Measurements from ENCODE around the gene CTDP1.
"Not testable (repeated sequence)": the region's sequence is repeated elsewhere in the genome, so short reads cannot be mapped to it uniquely, and the experiment has no call there.

The CTDP1 gene

DNA sequence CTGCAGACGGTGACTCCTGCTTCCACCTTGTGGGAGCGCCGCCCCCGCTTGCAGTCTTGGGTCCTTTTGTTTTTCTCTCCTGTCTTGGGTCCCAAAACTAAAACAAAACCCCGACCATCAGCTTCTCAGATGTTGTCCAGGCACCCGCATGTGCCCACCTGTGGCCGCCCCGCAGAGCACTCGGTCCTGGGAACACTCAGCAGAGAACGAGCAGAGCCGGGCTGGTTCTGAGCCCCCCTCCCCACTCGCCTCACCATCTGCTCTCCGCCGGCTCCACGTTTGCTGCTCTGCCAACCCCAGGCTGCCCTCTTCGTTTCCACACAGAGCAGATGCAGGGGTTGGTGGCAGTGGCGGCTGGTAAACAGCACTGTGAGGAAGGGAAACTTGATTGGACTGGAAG is 38.5 kb downstream of the CTDP1 start:
- no peak for DNase-seq (ENCODE audit: low spot score)
- in situ Hi-C loops (cut with MboI; ENCODE audit: low sequenced_read_pairs, unreplicated experiment) = no loop called here
- TF ChIP-seq, protein P1, sequence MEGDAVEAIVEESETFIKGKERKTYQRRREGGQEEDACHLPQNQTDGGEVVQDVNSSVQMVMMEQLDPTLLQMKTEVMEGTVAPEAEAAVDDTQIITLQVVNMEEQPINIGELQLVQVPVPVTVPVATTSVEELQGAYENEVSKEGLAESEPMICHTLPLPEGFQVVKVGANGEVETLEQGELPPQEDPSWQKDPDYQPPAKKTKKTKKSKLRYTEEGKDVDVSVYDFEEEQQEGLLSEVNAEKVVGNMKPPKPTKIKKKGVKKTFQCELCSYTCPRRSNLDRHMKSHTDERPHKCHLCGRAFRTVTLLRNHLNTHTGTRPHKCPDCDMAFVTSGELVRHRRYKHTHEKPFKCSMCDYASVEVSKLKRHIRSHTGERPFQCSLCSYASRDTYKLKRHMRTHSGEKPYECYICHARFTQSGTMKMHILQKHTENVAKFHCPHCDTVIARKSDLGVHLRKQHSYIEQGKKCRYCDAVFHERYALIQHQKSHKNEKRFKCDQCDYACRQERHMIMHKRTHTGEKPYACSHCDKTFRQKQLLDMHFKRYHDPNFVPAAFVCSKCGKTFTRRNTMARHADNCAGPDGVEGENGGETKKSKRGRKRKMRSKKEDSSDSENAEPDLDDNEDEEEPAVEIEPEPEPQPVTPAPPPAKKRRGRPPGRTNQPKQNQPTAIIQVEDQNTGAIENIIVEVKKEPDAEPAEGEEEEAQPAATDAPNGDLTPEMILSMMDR (IDR thresholded peaks at IDR 0.05; ENCODE audit: borderline replicate concordance, control extremely low read depth, extremely low read depth, insufficient read depth, missing control alignments) = no peak

DNA sequence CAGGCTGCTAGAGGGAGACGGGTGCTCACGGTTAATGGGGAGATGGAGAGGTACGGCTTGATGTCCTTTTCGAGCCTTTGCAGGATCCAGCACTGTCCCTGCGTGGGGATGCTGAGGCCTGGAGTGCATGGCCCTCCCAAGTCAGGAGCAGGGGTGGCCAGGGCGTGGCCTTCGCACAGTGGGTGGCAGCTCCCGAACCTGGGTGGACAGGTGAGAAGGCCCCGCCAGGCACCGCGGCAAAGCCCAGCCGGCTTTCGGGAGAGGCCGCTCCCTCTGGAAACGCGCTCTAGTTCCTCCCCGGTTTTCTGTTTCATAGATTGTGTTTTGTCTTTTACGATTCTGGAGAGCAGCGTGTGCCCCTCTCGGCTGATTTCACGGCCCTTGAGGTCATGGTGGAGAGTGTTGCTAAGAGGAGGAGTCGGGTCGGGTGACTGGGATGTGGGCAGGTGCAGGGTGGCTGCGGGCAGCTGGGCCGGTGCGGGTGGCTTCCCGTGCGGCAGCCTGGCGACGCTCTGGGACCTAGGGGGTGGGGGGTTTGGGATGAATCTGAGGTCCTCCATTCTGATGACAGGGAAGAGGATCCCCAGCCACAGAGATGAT is 39.4 kb downstream of the CTDP1 start:
- DNase-seq (ENCODE audit: low spot score) = no peak
- TF ChIP-seq, protein P1 (IDR thresholded peaks at IDR 0.05; ENCODE audit: borderline replicate concordance, control extremely low read depth, extremely low read depth, insufficient read depth, missing control alignments) = no peak
- in situ Hi-C loops (cut with MboI; ENCODE audit: low sequenced_read_pairs, unreplicated experiment) = no loop called here

DNA sequence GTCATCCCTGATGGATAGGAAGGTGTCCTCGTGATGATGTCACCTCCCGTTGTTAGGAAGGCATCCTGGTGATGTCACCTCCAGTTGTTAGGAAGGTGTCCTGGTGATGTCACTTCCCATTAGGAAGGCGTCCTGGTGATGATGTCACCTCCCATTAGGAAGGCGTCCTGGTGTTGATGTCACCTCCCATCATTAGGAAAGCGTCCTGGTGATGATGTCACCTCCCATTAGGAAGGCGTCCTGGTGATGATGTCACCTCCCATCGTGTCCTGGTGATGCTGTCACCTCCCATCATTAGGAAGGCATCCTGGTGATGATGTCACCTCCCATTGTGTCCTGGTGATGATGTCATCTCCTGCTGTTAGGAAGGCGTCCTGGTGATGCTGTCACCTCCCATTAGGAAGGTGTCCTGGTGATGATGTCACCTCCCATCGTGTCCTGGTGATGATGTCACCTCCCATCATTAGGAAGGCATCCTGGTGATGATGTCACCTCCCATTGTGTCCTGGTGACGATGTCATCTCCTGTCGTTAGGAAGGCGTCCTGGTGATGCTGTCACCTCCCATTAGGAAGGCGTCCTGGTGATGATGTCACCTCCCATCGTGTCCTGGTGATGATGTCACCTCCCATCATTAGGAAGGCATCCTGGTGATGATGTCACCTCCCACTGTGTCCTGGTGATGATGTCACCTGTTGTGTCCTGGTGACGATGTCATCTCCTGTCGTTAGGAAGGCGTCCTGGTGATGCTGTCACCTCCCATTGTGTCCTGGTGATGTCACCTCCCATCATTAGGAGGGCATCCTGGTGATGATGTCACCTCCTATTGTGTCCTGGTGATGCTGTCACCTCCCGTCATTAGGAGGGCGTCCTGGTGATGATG is 40.1 kb downstream of the CTDP1 start:
- in situ Hi-C loops (cut with MboI; ENCODE audit: low sequenced_read_pairs, unreplicated experiment); DNase-seq (ENCODE audit: low spot score): not testable (repeated sequence)

DNA sequence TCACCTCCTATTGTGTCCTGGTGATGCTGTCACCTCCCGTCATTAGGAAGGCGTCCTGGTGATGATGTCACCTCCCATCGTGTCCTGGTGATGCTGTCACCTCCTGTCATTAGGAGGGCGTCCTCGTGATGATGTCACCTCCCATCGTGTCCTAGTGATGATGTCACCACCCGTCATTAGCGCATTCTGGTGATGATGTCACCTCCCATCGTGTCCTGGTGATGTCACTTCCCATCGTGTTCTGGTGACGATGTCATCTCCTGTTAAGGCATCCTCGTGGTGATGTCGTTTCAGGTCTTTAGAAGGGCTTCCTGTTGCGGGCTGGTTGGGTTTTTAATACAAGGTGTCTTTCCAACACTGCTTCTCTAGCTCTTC is 40.7 kb downstream of the CTDP1 start:
- TF ChIP-seq, protein P1 (IDR thresholded peaks at IDR 0.05; ENCODE audit: borderline replicate concordance, control extremely low read depth, extremely low read depth, insufficient read depth, missing control alignments) = no peak
- in situ Hi-C loops (cut with MboI; ENCODE audit: low sequenced_read_pairs, unreplicated experiment) = no loop called here
- DNase-seq (ENCODE audit: low spot score) = no peak

DNA sequence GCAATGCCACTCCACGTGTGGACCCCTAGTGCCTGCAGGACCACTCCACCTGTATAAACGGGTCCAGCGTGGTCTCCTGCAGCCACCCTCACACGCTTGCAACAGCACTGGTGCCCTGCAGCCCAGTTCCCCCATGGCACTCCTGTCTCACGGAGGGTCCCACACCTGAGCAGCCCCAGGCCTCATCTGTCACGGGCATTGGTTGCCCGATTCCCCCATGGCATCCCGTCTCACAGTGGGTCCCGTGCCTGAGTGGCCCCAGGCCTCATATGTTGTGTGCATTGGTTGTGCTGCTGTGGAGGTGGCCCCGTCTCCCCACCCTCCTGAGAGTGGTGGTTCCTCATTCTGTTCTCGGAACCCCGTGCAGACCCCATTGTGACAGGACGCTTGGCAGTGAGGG is 43.4 kb downstream of the CTDP1 start:
- no peak for DNase-seq (ENCODE audit: low spot score)
- in situ Hi-C loops (cut with MboI; ENCODE audit: low sequenced_read_pairs, unreplicated experiment) = no loop called here
- TF ChIP-seq, protein P1 (IDR thresholded peaks at IDR 0.05; ENCODE audit: borderline replicate concordance, control extremely low read depth, extremely low read depth, insufficient read depth, missing control alignments) = no peak

DNA sequence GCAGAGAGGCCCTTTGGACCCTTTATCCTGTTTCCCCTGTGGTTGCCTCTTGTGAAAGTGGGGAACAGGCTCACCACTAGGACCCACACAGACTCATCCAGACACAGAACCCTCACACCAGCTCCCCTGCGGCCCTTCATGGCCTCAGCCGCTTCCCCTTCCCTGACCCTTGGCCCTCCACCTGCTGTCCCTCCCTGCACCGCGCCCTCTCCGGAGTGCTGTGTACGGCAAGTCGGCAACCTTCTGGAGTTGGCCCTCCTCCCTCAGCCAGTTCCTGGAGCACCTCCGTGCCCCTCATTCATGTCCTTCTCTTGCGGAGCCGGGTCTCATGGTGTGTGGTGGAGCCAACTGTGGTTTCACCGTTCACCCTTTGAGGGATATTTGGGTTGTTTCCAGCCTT is 44.0 kb downstream of the CTDP1 start:
- TF ChIP-seq, protein P1 (IDR thresholded peaks at IDR 0.05; ENCODE audit: borderline replicate concordance, control extremely low read depth, extremely low read depth, insufficient read depth, missing control alignments) = no peak
- DNase-seq (ENCODE audit: low spot score) = no peak
- in situ Hi-C loops (cut with MboI; ENCODE audit: low sequenced_read_pairs, unreplicated experiment) = no loop called here

Data from GM13976 (cell line).